TTC549 (cell line): ENCODE data around the gene HIC1.
"Not testable (repeated sequence)": the region's sequence is repeated elsewhere in the genome, so short reads cannot be mapped to it uniquely, and the experiment has no call there.

Experiments used
- FAIRE-seq: peaks from 2 replicates; lab custom pipeline; 2012; peaks lifted over from hg19 to GRCh38; lab: Jason Lieb, UNC

HIC1 gene

GRCh38 chr17:2054512-2055291 lies at the start of gene HIC1:
Gene HIC1, plus strand, starts transcription at chr17:2055103. Its CDS starts 1,588 bp downstream, at chr17:2056691.
- no peak for FAIRE-seq

- FAIRE-seq, result no peak
Observed at GRCh38 chr17:2008332-2009126, 46.4 kb upstream of the HIC1 start.

GRCh38 chr17:2009737-2010136 lies 45.2 kb upstream of the HIC1 start:
- FAIRE-seq, result no peak

- no peak for FAIRE-seq
Observed at GRCh38 chr17:2011411-2012371, 43.2 kb upstream of the HIC1 start.

GRCh38 chr17:2012499-2012898 lies 42.4 kb upstream of the HIC1 start:
- no peak for FAIRE-seq

GRCh38 chr17:2013220-2013993 lies 41.5 kb upstream of the HIC1 start:
- not testable (repeated sequence) for FAIRE-seq

GRCh38 chr17:2013994-2014317 lies 40.9 kb upstream of the HIC1 start:
- FAIRE-seq, result no peak

GRCh38 chr17:2015314-2015713 lies 39.6 kb upstream of the HIC1 start:
- no peak for FAIRE-seq

GRCh38 chr17:2016494-2016893 lies 38.4 kb upstream of the HIC1 start:
- no peak for FAIRE-seq

GRCh38 chr17:2017274-2017941 lies 37.5 kb upstream of the HIC1 start:
- no peak for FAIRE-seq

- no peak for FAIRE-seq
Observed at GRCh38 chr17:2018716-2019510, 36.0 kb upstream of the HIC1 start.

- FAIRE-seq, result no peak
Observed at GRCh38 chr17:2019723-2020122, 35.2 kb upstream of the HIC1 start.

- no peak for FAIRE-seq
Observed at GRCh38 chr17:2020721-2021120, 34.2 kb upstream of the HIC1 start.

GRCh38 chr17:2022647-2023240 lies 32.2 kb upstream of the HIC1 start:
- no peak for FAIRE-seq

GRCh38 chr17:2023256-2023655 lies 31.6 kb upstream of the HIC1 start:
- FAIRE-seq, result no peak

GRCh38 chr17:2023692-2024571 lies 31.0 kb upstream of the HIC1 start:
- no peak for FAIRE-seq

- no peak for FAIRE-seq
Observed at GRCh38 chr17:2024572-2025219, 30.2 kb upstream of the HIC1 start.

- FAIRE-seq, result no peak
Observed at GRCh38 chr17:2025220-2025621, 29.7 kb upstream of the HIC1 start, which contains the start of gene RTN4RL1. Gene RTN4RL1, minus strand, starts transcription at chr17:2025334. Its CDS starts 469 bp downstream, at chr17:2024865.
